B cell (primary cell): ENCODE measurements around the gene PDE3A. TPM values are rescaled to one million over a fixed set of nuclear protein-coding genes. Genes with fewer than 3 reads are reported as not detected.

Source experiments
- ATAC-seq: fragments of 200-7000 bp; cut with Tn5 transposase; one replicate; pipeline ENCODE4 v1.10.0; 2021; ENCODE audit warnings: low read depth, mild to moderate bottlenecking, moderate number of reproducible peaks, moderate library complexity
- CTCF ChIA-PET: fragments of 350-600 bp; sonication (Branson Sonifier 250); formaldehyde crosslinking; loops from one replicate; lab custom pipeline; 2021; ENCODE audit warnings: antibody characterized with exemption, inconsistent platforms; lab: Charles Lee
- POLR2A ChIA-PET: fragments of 350-600 bp; sonication (Branson Sonifier 250); formaldehyde crosslinking; loops from one replicate; lab custom pipeline; 2021; ENCODE audit warnings: antibody characterized with exemption; lab: Charles Lee
- DNase-seq: peaks from one replicate; pipeline ENCODE4 v3.0.0; 2013
- H2AFZ ChIP-seq: 2 replicates; pipeline ENCODE4 v1.6.1; 2012; ENCODE audit warnings: mild to moderate bottlenecking, low read depth, low read length; ENCODE audit not compliant: insufficient read depth, poor library complexity, severe bottlenecking
- H3K27ac ChIP-seq, 2 donors: 1 replicate in 1 of 2; 2 replicates in 1 of 2; pipeline ENCODE4 v1.5.1; 2012 to 2013; ENCODE audit warnings: low read length in 2 of 2, mild to moderate bottlenecking in 2 of 2, moderate library complexity in 1 of 2
- H3K27me3 ChIP-seq, 4 experiments: fragments of 200-600 bp in 1 of 4; sonication (generic) in 1 of 4; replicated peaks in 1 of 4; 1 replicate in 2 of 4; 2 replicates in 2 of 4; pipeline versions ENCODE4 v1.6.1 to v1.7.0; 2013 to 2016; ENCODE audit warnings: low read length in 3 of 4, mild to moderate bottlenecking in 2 of 4, mixed read lengths in 1 of 4, moderate library complexity in 1 of 4; ENCODE audit not compliant: insufficient read depth in 4 of 4, control insufficient read depth in 3 of 4; ENCODE audit errors: control extremely low read depth in 1 of 4
- H3K36me3 ChIP-seq, 2 experiments: replicated peaks in 1 of 2; 1 replicate in 1 of 2; 2 replicates in 1 of 2; pipeline versions ENCODE4 v1.6.1 to v1.7.1; 2013; ENCODE audit warnings: low read length in 1 of 2; ENCODE audit not compliant: insufficient read depth in 2 of 2, control insufficient read depth in 1 of 2; ENCODE audit errors: control extremely low read depth in 1 of 2, extremely low read depth in 1 of 2
- H3K4me1 ChIP-seq, 2 donors: fragments of 200-600 bp in 1 of 2; sonication (generic) in 1 of 2; 1 replicate in 1 of 2; 2 replicates in 1 of 2; pipeline versions ENCODE4 v1.5.1 to v1.6.1; 2013 to 2017; ENCODE audit warnings: low read length in 2 of 2; ENCODE audit not compliant: control insufficient read depth in 2 of 2, insufficient read depth in 2 of 2
- H3K4me2 ChIP-seq: replicated peaks from 2 replicates; pipeline ENCODE3; 2012; ENCODE audit warnings: mild to moderate bottlenecking, low read depth, low read length; ENCODE audit not compliant: poor library complexity, severe bottlenecking
- H3K4me3 ChIP-seq, 5 experiments: fragments of 200-600 bp in 1 of 5; sonication (generic) in 1 of 5; 1 replicate in 3 of 5; 2 replicates in 2 of 5; pipeline versions ENCODE4 v1.5.1 to v1.7.0; 2011 to 2016; ENCODE audit warnings: low read length in 4 of 5, mild to moderate bottlenecking in 4 of 5, low read depth in 2 of 5, control low read depth in 1 of 5, moderate library complexity in 1 of 5; ENCODE audit not compliant: insufficient read depth in 1 of 5; ENCODE audit errors: control extremely low read depth in 1 of 5, extremely low read depth in 1 of 5
- H3K79me2 ChIP-seq: fragments of 200-600 bp; sonication (generic); one replicate; pipeline ENCODE4 v1.6.0; 2016; ENCODE audit warnings: low read length; ENCODE audit not compliant: control insufficient read depth, insufficient read depth
- H3K9ac ChIP-seq: fragments of 200-600 bp; sonication (generic); 2 replicates; pipeline ENCODE4 v1.6.1; 2017; ENCODE audit warnings: mild to moderate bottlenecking, low read length, moderate library complexity
- H3K9me3 ChIP-seq, 3 donors: one replicate each; pipeline versions ENCODE4 v1.6.1 to v1.7.1; 2013; ENCODE audit warnings: low read length in 2 of 3; ENCODE audit not compliant: control insufficient read depth in 2 of 3, insufficient read depth in 1 of 3; ENCODE audit errors: control extremely low read depth in 1 of 3
- H4K20me1 ChIP-seq: 2 replicates; pipeline ENCODE4 v1.6.0; 2012; ENCODE audit warnings: mild to moderate bottlenecking, low read length; ENCODE audit not compliant: insufficient read depth, control insufficient read depth, poor library complexity, severe bottlenecking
- H3K27ac Mint-ChIP-seq: one replicate; pipeline ENCODE4 v1.8.0; 2021; ENCODE audit warnings: mixed read lengths
- H3K27me3 Mint-ChIP-seq: one replicate; pipeline ENCODE4 v1.8.0; 2021; ENCODE audit warnings: mixed read lengths
- H3K4me1 Mint-ChIP-seq: one replicate; pipeline ENCODE4 v1.8.0; 2021; ENCODE audit warnings: mixed read lengths
- H3K4me3 Mint-ChIP-seq: one replicate; pipeline ENCODE4 v1.8.0; 2021; ENCODE audit warnings: mixed read lengths
- H3K9me3 Mint-ChIP-seq: one replicate; pipeline ENCODE4 v1.8.0; 2022; ENCODE audit warnings: mixed read lengths; ENCODE audit not compliant: insufficient read depth
- EZH2 ChIP-seq: IDR thresholded peaks from 2 replicates; pipeline ENCODE4 v1.6.1; 2012; ENCODE audit warnings: borderline replicate concordance, low read depth, mild to moderate bottlenecking, moderate library complexity, low read length; ENCODE audit not compliant: insufficient read depth, poor library complexity, severe bottlenecking
- WGBS: methylation state at CpG from one replicate; pipeline ENCODE4 v1.1.5; 2013; ENCODE audit warnings: missing lambda C conversion rate; ENCODE audit not compliant: insufficient coverage; 5-methylcytosine and 5-hydroxymethylcytosine counted together
- intact Hi-C: fragments of 100-400 bp; cut with micrococcal nuclease; formaldehyde crosslinking; loops from one replicate; pipeline ENCODE4 v1.10.0; 2022
- polyA plus RNA-seq: library from polyadenylated mRNA; depleted of rRNA; stranded (reverse); fragments of >200 nt; gene quantifications from 2 replicates; pipeline ENCODE4 v1.2.3, GENCODE V29; 2012
- total RNA-seq, 2 donors: library from RNA; stranded (reverse); fragments of 120-200 nt in 1 of 2; gene quantifications; 1 replicate in 1 of 2; 2 replicates in 1 of 2; pipeline versions ENCODE4 v1.2.3 to v1.2.4, GENCODE V29; 2013 to 2022
- TF ChIP-seq, protein P1 (sequence below): fragments of 200-600 bp; IDR thresholded peaks from one replicate; pipeline ENCODE4 v1.8.0; 2022; ENCODE audit warnings: antibody characterized with exemption, mild to moderate bottlenecking

The PDE3A gene
- total and polyA plus RNA-seq, 2 donors (not counting 1 experiment from before 2014, with no cell fraction given): not detected

DNA sequence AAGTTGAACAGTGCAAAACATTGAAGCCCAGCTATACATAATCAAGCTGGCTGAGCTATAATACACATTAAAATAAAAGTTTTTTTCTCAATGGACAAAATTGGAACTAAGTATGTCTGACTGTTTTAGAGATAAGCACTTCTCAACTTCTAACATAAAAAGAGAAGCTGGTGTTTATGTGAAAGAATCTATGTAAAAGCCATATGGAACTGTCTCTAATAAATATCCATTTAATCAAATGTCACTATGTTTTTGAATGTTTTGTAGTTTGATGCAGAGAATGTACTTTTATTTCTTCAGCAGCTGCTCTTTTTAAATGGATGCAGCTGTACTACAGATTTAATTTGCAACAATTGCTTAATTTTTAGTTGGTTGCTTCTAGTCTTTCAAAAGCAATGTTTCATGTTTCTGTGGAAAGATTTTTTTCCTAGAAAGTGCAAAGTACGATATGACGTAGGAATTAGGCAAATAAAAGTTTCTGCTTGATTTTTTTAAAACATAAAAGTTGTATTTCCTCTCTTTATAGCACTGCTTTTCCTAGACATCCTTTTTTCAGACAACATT, 114.2 kb downstream of the PDE3A start:
- H3K27ac Mint-ChIP-seq: no peak overlapping the region
- Histone ChIP-seq H3K9ac (no peak overlapping the region), H3K79me2 (no peaks in the 10 kb centered on the region), H3K27me3 (no peaks in the 10 kb centered on the region), H3K4me1 (no peaks in the 10 kb centered on the region), H3K4me3 (no peak overlapping the region), H3K27ac (no peak overlapping the region), H3K4me2 (no peak overlapping the region), H3K36me3 (no peaks in the 10 kb centered on the region), H4K20me1 (no peaks in the 10 kb centered on the region), H2AFZ (no peak overlapping the region), H3K9me3 (no peaks in the 10 kb centered on the region)
- no peaks in the 10 kb centered on the region for H3K27me3 Mint-ChIP-seq
- no peaks in the 10 kb centered on the region for H3K4me1 Mint-ChIP-seq
- no peak for ATAC-seq
- POLR2A ChIA-PET: no interaction called here
- DNase-seq: no peak
- intact Hi-C loops: no loop called here
- TF ChIP-seq, protein P1, sequence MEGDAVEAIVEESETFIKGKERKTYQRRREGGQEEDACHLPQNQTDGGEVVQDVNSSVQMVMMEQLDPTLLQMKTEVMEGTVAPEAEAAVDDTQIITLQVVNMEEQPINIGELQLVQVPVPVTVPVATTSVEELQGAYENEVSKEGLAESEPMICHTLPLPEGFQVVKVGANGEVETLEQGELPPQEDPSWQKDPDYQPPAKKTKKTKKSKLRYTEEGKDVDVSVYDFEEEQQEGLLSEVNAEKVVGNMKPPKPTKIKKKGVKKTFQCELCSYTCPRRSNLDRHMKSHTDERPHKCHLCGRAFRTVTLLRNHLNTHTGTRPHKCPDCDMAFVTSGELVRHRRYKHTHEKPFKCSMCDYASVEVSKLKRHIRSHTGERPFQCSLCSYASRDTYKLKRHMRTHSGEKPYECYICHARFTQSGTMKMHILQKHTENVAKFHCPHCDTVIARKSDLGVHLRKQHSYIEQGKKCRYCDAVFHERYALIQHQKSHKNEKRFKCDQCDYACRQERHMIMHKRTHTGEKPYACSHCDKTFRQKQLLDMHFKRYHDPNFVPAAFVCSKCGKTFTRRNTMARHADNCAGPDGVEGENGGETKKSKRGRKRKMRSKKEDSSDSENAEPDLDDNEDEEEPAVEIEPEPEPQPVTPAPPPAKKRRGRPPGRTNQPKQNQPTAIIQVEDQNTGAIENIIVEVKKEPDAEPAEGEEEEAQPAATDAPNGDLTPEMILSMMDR: no peak
- no peak for TF ChIP-seq EZH2
- CTCF ChIA-PET: no interaction called here
- WGBS: no CpG with 5 or more reads among the region's 2 CpGs
- no peaks in the 10 kb centered on the region for H3K9me3 Mint-ChIP-seq
- no peak overlapping the region for H3K4me3 Mint-ChIP-seq

DNA sequence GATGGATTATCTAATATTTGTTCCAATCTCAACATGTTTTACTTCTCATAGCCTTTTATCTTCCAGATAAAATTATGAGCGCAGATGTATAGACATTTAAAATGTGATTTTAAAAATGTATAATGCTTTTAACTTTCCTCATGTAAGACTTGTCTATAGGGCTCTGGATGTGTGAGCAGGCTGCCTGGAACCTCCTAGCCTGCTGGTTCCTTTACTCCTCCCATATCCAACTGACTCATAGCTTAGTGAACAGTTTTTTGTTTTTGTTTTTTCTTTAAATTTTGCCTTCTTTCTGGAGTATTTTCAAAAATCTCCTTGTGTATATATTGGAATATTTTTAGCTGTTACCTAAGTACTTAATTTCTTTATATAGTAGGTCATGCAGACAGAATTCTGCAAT, 115.4 kb downstream of the PDE3A start:
- H3K79me2 ChIP-seq: no peaks in the 10 kb centered on the region
- Mint-ChIP-seq H3K4me3 (no peak overlapping the region), H3K27me3 (no peaks in the 10 kb centered on the region), H3K27ac (no peak overlapping the region), H3K4me1 (no peaks in the 10 kb centered on the region), H3K9me3 (no peaks in the 10 kb centered on the region)
- intact Hi-C loops: no loop called here
- H3K4me1 ChIP-seq: no peaks in the 10 kb centered on the region
- H3K27ac ChIP-seq: no peak overlapping the region
- no peak for ATAC-seq
- no peak overlapping the region for H3K4me3 ChIP-seq
- H3K9me3 ChIP-seq: no peaks in the 10 kb centered on the region
- no peak overlapping the region for H3K4me2 ChIP-seq
- no peak for TF ChIP-seq EZH2
- TF ChIP-seq, protein P1: no peak
- CTCF ChIA-PET: no interaction called here
- no peak overlapping the region for H2AFZ ChIP-seq
- H3K36me3 ChIP-seq: no peaks in the 10 kb centered on the region
- H3K9ac ChIP-seq: no peak overlapping the region
- no peaks in the 10 kb centered on the region for H3K27me3 ChIP-seq
- H4K20me1 ChIP-seq: no peaks in the 10 kb centered on the region
- DNase-seq: no peak
- WGBS: no CpG with 5 or more reads among the region's 1 CpG
- POLR2A ChIA-PET: no interaction called here
